Dendritic cell treated with granulocyte-macrophage colony-stimulating factor and Interleukin-4, amounts not matched to agents 40 ng/mL and 50 ng/mL, for 4 days (primary cell): ENCODE results near the gene CLEC16A.

Experiments
- H3K27ac Mint-ChIP-seq: one replicate; pipeline ENCODE4 v1.8.0; 2022; ENCODE audit warnings: mild to moderate bottlenecking, mixed read lengths
- H3K27me3 Mint-ChIP-seq: one replicate; pipeline ENCODE4 v1.8.0; 2022; ENCODE audit warnings: mild to moderate bottlenecking, mixed read lengths
- H3K36me3 Mint-ChIP-seq: one replicate; pipeline ENCODE4 v1.8.0; 2022; ENCODE audit warnings: low read depth, mixed read lengths
- H3K4me1 Mint-ChIP-seq: one replicate; pipeline ENCODE4 v1.8.0; 2022; ENCODE audit warnings: low read depth, mixed read lengths
- H3K4me3 Mint-ChIP-seq: one replicate; pipeline ENCODE4 v1.8.0; 2022; ENCODE audit warnings: mild to moderate bottlenecking, moderate library complexity, mixed read lengths
- H3K9me3 Mint-ChIP-seq: one replicate; pipeline ENCODE4 v1.8.0; 2022; ENCODE audit warnings: mixed read lengths
- intact Hi-C: fragments of 100-400 bp; cut with micrococcal nuclease; formaldehyde crosslinking; loops from one replicate; pipeline ENCODE4 v1.15.0; 2022

The CLEC16A gene

GRCh38 chr16:11142261-11142630 is 197.9 kb downstream of the CLEC16A start:
- Mint-ChIP-seq H3K27me3 (no peaks in the 10 kb centered on the region), H3K36me3 (peaks cover 33% of the 10 kb centered on the region), H3K4me3 (no peak overlapping the region), H3K4me1 (peaks cover 61% of the 10 kb centered on the region), H3K9me3 (no peaks in the 10 kb centered on the region), H3K27ac (no peak overlapping the region)
- intact Hi-C loops, result no loop called here

- Mint-ChIP-seq H3K9me3 (no peaks in the 10 kb centered on the region), H3K27me3 (no peaks in the 10 kb centered on the region), H3K4me1 (peaks cover 55% of the 10 kb centered on the region), H3K4me3 (no peak overlapping the region), H3K27ac (no peak overlapping the region), H3K36me3 (peaks cover 32% of the 10 kb centered on the region)
- intact Hi-C loops, result no loop called here
These were observed 198.6 kb downstream of the CLEC16A start for GRCh38 chr16:11142951-11143350.

GRCh38 chr16:11143372-11144035 is 199.1 kb downstream of the CLEC16A start:
- H3K4me1 Mint-ChIP-seq, result peaks cover 52% of the 10 kb centered on the region
- intact Hi-C loops, result no loop called here
- no peaks in the 10 kb centered on the region for H3K27me3 Mint-ChIP-seq
- H3K4me3 Mint-ChIP-seq, result no peak overlapping the region
- H3K36me3 Mint-ChIP-seq, result peaks cover 34% of the 10 kb centered on the region
- H3K27ac Mint-ChIP-seq, result no peak overlapping the region
- no peaks in the 10 kb centered on the region for H3K9me3 Mint-ChIP-seq

- H3K4me3 Mint-ChIP-seq, result no peak overlapping the region
- H3K27me3 Mint-ChIP-seq, result no peaks in the 10 kb centered on the region
- intact Hi-C loops, result no loop called here
- peaks cover 38% of the 10 kb centered on the region for H3K36me3 Mint-ChIP-seq
- no peak overlapping the region for H3K27ac Mint-ChIP-seq
- H3K4me1 Mint-ChIP-seq, result peaks cover 53% of the 10 kb centered on the region
- no peaks in the 10 kb centered on the region for H3K9me3 Mint-ChIP-seq
These were observed 199.8 kb downstream of the CLEC16A start for GRCh38 chr16:11144122-11144521.

- intact Hi-C loops, result no loop called here
- no peak overlapping the region for H3K4me3 Mint-ChIP-seq
- H3K9me3 Mint-ChIP-seq, result no peaks in the 10 kb centered on the region
- H3K27me3 Mint-ChIP-seq, result no peaks in the 10 kb centered on the region
- H3K4me1 Mint-ChIP-seq, result peaks cover 44% of the 10 kb centered on the region
- H3K27ac Mint-ChIP-seq, result no peak overlapping the region
- H3K36me3 Mint-ChIP-seq, result peaks cover 39% of the 10 kb centered on the region
These were observed 200.9 kb downstream of the CLEC16A start for GRCh38 chr16:11145173-11145818.

- Mint-ChIP-seq H3K27me3 (no peaks in the 10 kb centered on the region), H3K4me1 (peaks cover 49% of the 10 kb centered on the region), H3K27ac (no peak overlapping the region), H3K36me3 (peaks cover 36% of the 10 kb centered on the region), H3K9me3 (no peaks in the 10 kb centered on the region), H3K4me3 (no peak overlapping the region)
- intact Hi-C loops, result no loop called here
These were observed 201.5 kb downstream of the CLEC16A start for GRCh38 chr16:11145819-11146211.

- Mint-ChIP-seq H3K9me3 (no peaks in the 10 kb centered on the region), H3K4me1 (peaks cover 63% of the 10 kb centered on the region), H3K27ac (no peak overlapping the region), H3K36me3 (peaks cover 28% of the 10 kb centered on the region), H3K27me3 (no peaks in the 10 kb centered on the region), H3K4me3 (no peak overlapping the region)
- intact Hi-C loops, result no loop called here
These were observed 202.8 kb downstream of the CLEC16A start for GRCh38 chr16:11147033-11147753.

- peaks cover 69% of the 10 kb centered on the region for H3K4me1 Mint-ChIP-seq
- no peaks in the 10 kb centered on the region for H3K9me3 Mint-ChIP-seq
- intact Hi-C loops, result no loop called here
- peaks cover 28% of the 10 kb centered on the region for H3K36me3 Mint-ChIP-seq
- H3K27me3 Mint-ChIP-seq, result no peaks in the 10 kb centered on the region
- no peak overlapping the region for H3K27ac Mint-ChIP-seq
- H3K4me3 Mint-ChIP-seq, result no peak overlapping the region
These were observed 203.5 kb downstream of the CLEC16A start for GRCh38 chr16:11147754-11148444.

GRCh38 chr16:11149011-11149616 is 204.8 kb downstream of the CLEC16A start:
- intact Hi-C loops, result no loop called here
- Mint-ChIP-seq H3K36me3 (peaks cover 28% of the 10 kb centered on the region), H3K27ac (peak overlapping the region; percentile 72), H3K4me1 (peaks cover 68% of the 10 kb centered on the region), H3K4me3 (no peak overlapping the region), H3K27me3 (no peaks in the 10 kb centered on the region), H3K9me3 (no peaks in the 10 kb centered on the region)

GRCh38 chr16:11150190-11150589 is 205.8 kb downstream of the CLEC16A start:
- Mint-ChIP-seq H3K4me1 (peaks cover 58% of the 10 kb centered on the region), H3K27ac (no peak overlapping the region), H3K36me3 (peaks cover 28% of the 10 kb centered on the region), H3K4me3 (no peak overlapping the region), H3K27me3 (no peaks in the 10 kb centered on the region), H3K9me3 (no peaks in the 10 kb centered on the region)
- intact Hi-C loops, result loop anchor here (5.0 kb wide), 1 partner anchor 178 kb away; no protein-coding TSS in a partner anchor

- Mint-ChIP-seq H3K27me3 (no peaks in the 10 kb centered on the region), H3K4me1 (peaks cover 60% of the 10 kb centered on the region), H3K36me3 (peaks cover 28% of the 10 kb centered on the region), H3K4me3 (no peak overlapping the region), H3K9me3 (no peaks in the 10 kb centered on the region), H3K27ac (peak overlapping the region; percentile 90)
- intact Hi-C loops, result loop anchor here (5.0 kb wide), 1 partner anchor 179 kb away; no protein-coding TSS in a partner anchor
These were observed 207.0 kb downstream of the CLEC16A start for GRCh38 chr16:11151156-11151884.

- no peaks in the 10 kb centered on the region for H3K27me3 Mint-ChIP-seq
- peaks cover 53% of the 10 kb centered on the region for H3K4me1 Mint-ChIP-seq
- peak overlapping the region; percentile 90 for H3K27ac Mint-ChIP-seq
- peak overlapping the region; percentile 52 for H3K4me3 Mint-ChIP-seq
- intact Hi-C loops, result loop anchor here (5.0 kb wide), 1 partner anchor 180 kb away; no protein-coding TSS in a partner anchor
- no peaks in the 10 kb centered on the region for H3K9me3 Mint-ChIP-seq
- H3K36me3 Mint-ChIP-seq, result peaks cover 23% of the 10 kb centered on the region
These were observed 207.7 kb downstream of the CLEC16A start for GRCh38 chr16:11151885-11152629.
